HepG2 (cell line): Measurements from ENCODE around the gene SLC16A3. TPM values are rescaled to one million over a fixed set of nuclear protein-coding genes. Genes with fewer than 3 reads are reported as not detected.

Source experiments
- GTF2F1 ChIP-seq: fragments of 150-350 bp; IDR thresholded peaks from 2 replicates; pipeline ENCODE4 v1.6.1; 2014; ENCODE audit warnings: low read length
- HMGA1 ChIP-seq: sonication (generic); formaldehyde crosslinking; conservative IDR thresholded peaks from 2 replicates; pipeline ENCODE4 v1.4.0; 2020; ENCODE audit warnings: missing genetic modification reagents
- ISL2 ChIP-seq: sonication (generic); formaldehyde crosslinking; IDR thresholded peaks from 2 replicates; pipeline ENCODE4 v1.5.0; 2020; ENCODE audit warnings: missing genetic modification reagents
- NCOR1 ChIP-seq: fragments of 200-600 bp; sonication (generic); IDR thresholded peaks from 2 replicates; pipeline ENCODE4 v1.7.0; 2017; ENCODE audit warnings: antibody characterized with exemption, low read length, borderline replicate concordance
- NRL ChIP-seq: sonication (generic); formaldehyde crosslinking; IDR thresholded peaks from 2 replicates; pipeline ENCODE4 v1.5.0; 2020; ENCODE audit warnings: missing genetic modification reagents, mild to moderate bottlenecking, moderate library complexity, borderline replicate concordance
- SETDB1 ChIP-seq: sonication (generic); formaldehyde crosslinking; IDR thresholded peaks from 2 replicates; pipeline ENCODE4 v1.5.1; 2020; ENCODE audit warnings: missing genetic modification reagents, mild to moderate bottlenecking, borderline replicate concordance
- SRF ChIP-seq: IDR thresholded peaks from 2 replicates; pipeline ENCODE4 v1.6.1; 2011; ENCODE audit warnings: mild to moderate bottlenecking, low read depth, low read length, moderate library complexity
- SYNCRIP ChIP-seq: fragments of 200-400 bp; formaldehyde crosslinking; IDR thresholded peaks from 2 replicates; pipeline ENCODE4 v1.6.1; 2018; ENCODE audit warnings: mild to moderate bottlenecking, low read depth, low read length; ENCODE audit not compliant: insufficient read depth
- ZNF431 ChIP-seq: sonication (generic); formaldehyde crosslinking; IDR thresholded peaks from 2 replicates; pipeline ENCODE4 v1.9.0; 2022; ENCODE audit warnings: missing genetic modification reagents, low read depth, mild to moderate bottlenecking, borderline replicate concordance
- ZNF737 ChIP-seq: sonication (generic); formaldehyde crosslinking; IDR thresholded peaks from 2 replicates; pipeline ENCODE4 v1.5.0; 2020; ENCODE audit warnings: missing genetic modification reagents, mild to moderate bottlenecking, borderline replicate concordance
- ZNF792 ChIP-seq: IDR thresholded peaks from 2 replicates; pipeline ENCODE4 v1.6.1; 2016
- ZNF839 ChIP-seq: sonication (generic); formaldehyde crosslinking; IDR thresholded peaks from 2 replicates; pipeline ENCODE4 v1.4.0; 2020; ENCODE audit warnings: missing genetic modification reagents, mild to moderate bottlenecking, borderline replicate concordance
- polyA plus RNA-seq, 8 experiments: library from polyadenylated mRNA; depleted of rRNA in 3 of 8; stranded (reverse) in 7 of 8; unstranded in 1 of 8; fragments of >200 nt; fragmentation: Illumina TruSeq in 4 of 8; extraction: Trizol in 4 of 8; gene quantifications; 2 replicates each; pipeline versions ENCODE4 v1.2.1 to v1.2.3, GENCODE V29; 2011 to 2016; ENCODE audit warnings: low read depth in 4 of 8, missing spikeins in 1 of 8, mixed read lengths in 1 of 8; ENCODE audit not compliant: insufficient read depth in 1 of 8
- total RNA-seq, 5 experiments: library from RNA; depleted of rRNA; stranded (reverse); fragments of >200 nt; fragmentation: Illumina TruSeq; extraction: Trizol; gene quantifications; 2 replicates each; pipeline ENCODE4 v1.2.3, GENCODE V29; 2016; ENCODE audit warnings: low read depth in 1 of 5
- TF ChIP-seq, protein P1 (sequence below): IDR thresholded peaks from 2 replicates; pipeline ENCODE4 v1.6.1; 2016; ENCODE audit warnings: low read depth, control low read depth

The SLC16A3 gene
- total and polyA plus RNA-seq, 2 of the 13 experiments (the other 11 are each of a cell fraction or from before 2014, with no cell fraction given), result 242 to 349 TPM

DNA sequence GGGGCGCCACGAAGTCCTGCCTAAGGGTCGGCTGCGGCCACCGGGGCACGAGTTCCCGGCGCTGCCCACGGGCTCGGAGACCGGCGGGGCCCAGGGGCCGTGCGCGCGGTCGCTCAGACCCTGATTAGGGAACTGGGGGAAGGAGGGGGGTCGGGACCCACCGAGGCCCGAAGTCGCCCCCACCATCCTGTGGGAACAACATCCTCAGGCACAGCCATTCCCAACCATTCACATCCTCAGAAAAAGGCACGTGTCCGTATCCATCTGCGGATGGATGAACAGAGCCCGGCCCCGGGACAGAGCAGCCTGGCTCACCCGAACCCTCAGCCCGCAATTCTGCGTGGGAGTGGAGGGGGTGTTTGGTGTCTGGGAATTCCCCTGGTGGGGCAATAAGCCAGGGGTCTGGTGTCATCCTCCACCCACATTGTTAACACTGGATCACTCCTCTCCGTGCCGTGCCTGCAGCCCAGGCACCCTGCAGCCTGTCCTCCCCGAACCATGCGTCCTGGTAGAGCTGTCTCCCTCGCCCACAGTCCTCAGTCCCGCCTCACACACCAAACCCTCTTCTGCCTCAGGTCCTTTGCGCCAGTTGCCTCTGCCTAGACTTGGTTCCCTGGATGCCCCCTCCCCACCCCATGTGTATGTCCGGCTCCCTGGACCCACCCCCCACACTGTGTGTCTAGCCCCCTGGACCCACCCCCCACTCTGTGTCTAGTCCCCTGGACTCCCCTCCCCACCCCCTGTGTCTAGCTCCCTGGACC lies 15.4 kb upstream of the SLC16A3 start (continued):
- no peak for TF ChIP-seq NCOR1
- TF ChIP-seq ZNF839 (CRISPR knock-in tag), result no peak
- no peak for TF ChIP-seq SRF
- TF ChIP-seq GTF2F1, result no peak
- no peak for TF ChIP-seq ZNF737
- TF ChIP-seq ZNF792 (CRISPR knock-in tag), result no peak
- TF ChIP-seq, protein P1, sequence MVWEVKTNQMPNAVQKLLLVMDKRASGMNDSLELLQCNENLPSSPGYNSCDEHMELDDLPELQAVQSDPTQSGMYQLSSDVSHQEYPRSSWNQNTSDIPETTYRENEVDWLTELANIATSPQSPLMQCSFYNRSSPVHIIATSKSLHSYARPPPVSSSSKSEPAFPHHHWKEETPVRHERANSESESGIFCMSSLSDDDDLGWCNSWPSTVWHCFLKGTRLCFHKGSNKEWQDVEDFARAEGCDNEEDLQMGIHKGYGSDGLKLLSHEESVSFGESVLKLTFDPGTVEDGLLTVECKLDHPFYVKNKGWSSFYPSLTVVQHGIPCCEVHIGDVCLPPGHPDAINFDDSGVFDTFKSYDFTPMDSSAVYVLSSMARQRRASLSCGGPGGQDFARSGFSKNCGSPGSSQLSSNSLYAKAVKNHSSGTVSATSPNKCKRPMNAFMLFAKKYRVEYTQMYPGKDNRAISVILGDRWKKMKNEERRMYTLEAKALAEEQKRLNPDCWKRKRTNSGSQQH, result no peak
- peak; percentile 66; the same call in 1 of the 2 replicates for TF ChIP-seq NRL (CRISPR knock-in tag)
- TF ChIP-seq ISL2, result no peak
- TF ChIP-seq ZNF431, result no peak
- TF ChIP-seq SYNCRIP, result no peak
- TF ChIP-seq SETDB1, result no peak
- TF ChIP-seq HMGA1 (CRISPR knock-in tag), result no peak
